ENCODE measurements around the gene TSPAN12. TPM values are rescaled to one million over a fixed set of nuclear protein-coding genes. Genes with fewer than 3 reads are reported as not detected.

TSPAN12 gene
- total RNA-seq, 1 donor from 2014 or later: 16.3 TPM

DNA sequence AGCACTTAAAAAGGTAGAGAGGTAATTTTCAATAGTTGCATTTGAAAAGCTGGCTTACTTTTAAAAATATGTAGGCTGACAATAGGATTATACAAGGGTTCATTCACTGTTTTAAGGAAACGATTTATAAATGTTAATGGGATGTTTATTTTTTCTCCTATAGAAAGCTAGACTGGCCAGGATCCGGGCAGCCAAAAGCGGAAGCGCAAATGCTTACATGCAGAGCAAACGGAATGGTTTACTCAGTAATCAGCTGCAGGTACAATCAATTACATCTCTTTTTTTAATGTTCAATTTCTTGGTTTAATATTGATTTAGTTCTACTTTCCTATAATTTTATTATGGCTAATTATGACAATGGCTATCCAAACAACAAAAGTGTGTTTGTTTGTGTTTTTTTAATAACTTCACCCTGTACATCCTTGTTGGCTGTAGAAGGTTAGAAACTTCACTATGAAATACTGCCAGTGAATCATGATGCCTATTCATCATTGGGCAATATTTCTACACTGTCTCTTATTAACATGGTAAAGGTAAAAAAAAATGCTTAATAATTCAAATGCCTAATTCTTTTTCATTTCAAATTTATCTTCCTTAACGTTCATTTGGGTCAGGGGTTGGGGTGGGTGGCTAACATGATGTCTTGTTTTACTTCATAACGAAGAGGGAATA lies 116.4 kb downstream of the TSPAN12 start:
- Mint-ChIP-seq H3K27ac (no peak overlapping the region), H3K9me3 (no peaks in the 10 kb centered on the region), H3K4me1 (ENCODE audit: unreplicated experiment) (peaks cover 5% of the 10 kb centered on the region), H3K36me3 (no peaks in the 10 kb centered on the region), H3K27me3 (peaks cover 3% of the 10 kb centered on the region), H3K4me3 (no peak overlapping the region)
- no peak for TF ChIP-seq CTCF (conservative IDR thresholded peaks at IDR 0.05)
- no peak for DNase-seq (ENCODE audit: extremely low spot score, unreplicated experiment)

DNA sequence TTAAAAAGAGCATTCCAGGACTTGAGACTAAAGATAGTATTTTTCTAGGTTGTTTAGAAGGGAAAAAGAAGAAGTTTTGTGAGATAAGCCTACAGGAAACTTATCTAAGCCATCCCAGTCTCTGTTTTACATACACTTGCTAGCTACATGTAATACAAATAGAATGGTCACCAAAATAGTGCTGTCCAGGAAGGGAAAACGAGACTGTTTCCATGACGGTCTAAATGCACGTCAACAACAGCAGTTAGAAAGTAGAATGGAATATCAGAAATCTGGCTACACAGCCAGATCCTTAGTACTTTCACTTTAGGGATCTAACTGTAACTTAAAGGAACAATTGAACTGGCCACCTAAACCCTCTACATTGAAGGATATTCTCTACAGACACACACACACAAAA lies 117.6 kb downstream of the TSPAN12 start:
- DNase-seq (ENCODE audit: extremely low spot score, unreplicated experiment): no peak
- no peak for TF ChIP-seq CTCF (conservative IDR thresholded peaks at IDR 0.05)
- Mint-ChIP-seq H3K4me3 (no peak overlapping the region), H3K27ac (no peak overlapping the region), H3K27me3 (peaks cover 3% of the 10 kb centered on the region), H3K36me3 (no peaks in the 10 kb centered on the region), H3K9me3 (no peaks in the 10 kb centered on the region), H3K4me1 (ENCODE audit: unreplicated experiment) (peaks cover 5% of the 10 kb centered on the region)

GRCh38 chr7:120738816-120739215 lies 119.1 kb downstream of the TSPAN12 start:
- Mint-ChIP-seq H3K27me3 (peaks cover 3% of the 10 kb centered on the region), H3K36me3 (no peaks in the 10 kb centered on the region), H3K27ac (no peak overlapping the region), H3K9me3 (no peaks in the 10 kb centered on the region), H3K4me1 (ENCODE audit: unreplicated experiment) (peaks cover 9% of the 10 kb centered on the region), H3K4me3 (no peak overlapping the region)
- no peak for TF ChIP-seq CTCF (conservative IDR thresholded peaks at IDR 0.05)
- no peak for DNase-seq (ENCODE audit: extremely low spot score, unreplicated experiment)

Other genes starting within 250 kb of the TSPAN12 start
- 14.5 and 20.7 TPM in 2 replicates for gene ING3, start 92.6 kb upstream of the TSPAN12 start, total RNA-seq (ENCODE audit: low replicate concordance)
- 0.88 and 45.4 TPM in 2 replicates for gene CPED1, start 130.6 kb upstream of the TSPAN12 start, total RNA-seq (ENCODE audit: low replicate concordance)